BLaER1 (cell line): Measurements from ENCODE around the gene TANC2.

ENCODE experiments used
- H3K27ac ChIP-seq: shearing (Covaris generic); formaldehyde crosslinking; 2 replicates; pipeline ENCODE4 v1.8.1; 2022
- H3K27me3 ChIP-seq: shearing (Covaris generic); formaldehyde crosslinking; 2 replicates; pipeline ENCODE4 v1.8.1; 2022
- H3K36me3 ChIP-seq: shearing (Covaris generic); formaldehyde crosslinking; 2 replicates; pipeline ENCODE4 v1.8.1; 2022
- H3K4me1 ChIP-seq: shearing (Covaris generic); formaldehyde crosslinking; 2 replicates; pipeline ENCODE4 v1.8.1; 2022
- H3K4me2 ChIP-seq: shearing (Covaris generic); formaldehyde crosslinking; 2 replicates; pipeline ENCODE4 v1.8.1; 2022
- H3K4me3 ChIP-seq: shearing (Covaris generic); formaldehyde crosslinking; 2 replicates; pipeline ENCODE4 v1.8.1; 2022
- H3K9ac ChIP-seq: shearing (Covaris generic); formaldehyde crosslinking; 2 replicates; pipeline ENCODE4 v1.8.1; 2022
- H3K9me3 ChIP-seq: shearing (Covaris generic); formaldehyde crosslinking; 2 replicates; pipeline ENCODE4 v1.8.1; 2022
- H4K20me1 ChIP-seq: shearing (Covaris generic); formaldehyde crosslinking; 2 replicates; pipeline ENCODE4 v1.8.1; 2022
- Cebpa-rat ChIP-seq: shearing (Covaris generic); IDR thresholded peaks from 2 replicates; pipeline ENCODE4 v1.8.1; 2022

Gene TANC2

DNA sequence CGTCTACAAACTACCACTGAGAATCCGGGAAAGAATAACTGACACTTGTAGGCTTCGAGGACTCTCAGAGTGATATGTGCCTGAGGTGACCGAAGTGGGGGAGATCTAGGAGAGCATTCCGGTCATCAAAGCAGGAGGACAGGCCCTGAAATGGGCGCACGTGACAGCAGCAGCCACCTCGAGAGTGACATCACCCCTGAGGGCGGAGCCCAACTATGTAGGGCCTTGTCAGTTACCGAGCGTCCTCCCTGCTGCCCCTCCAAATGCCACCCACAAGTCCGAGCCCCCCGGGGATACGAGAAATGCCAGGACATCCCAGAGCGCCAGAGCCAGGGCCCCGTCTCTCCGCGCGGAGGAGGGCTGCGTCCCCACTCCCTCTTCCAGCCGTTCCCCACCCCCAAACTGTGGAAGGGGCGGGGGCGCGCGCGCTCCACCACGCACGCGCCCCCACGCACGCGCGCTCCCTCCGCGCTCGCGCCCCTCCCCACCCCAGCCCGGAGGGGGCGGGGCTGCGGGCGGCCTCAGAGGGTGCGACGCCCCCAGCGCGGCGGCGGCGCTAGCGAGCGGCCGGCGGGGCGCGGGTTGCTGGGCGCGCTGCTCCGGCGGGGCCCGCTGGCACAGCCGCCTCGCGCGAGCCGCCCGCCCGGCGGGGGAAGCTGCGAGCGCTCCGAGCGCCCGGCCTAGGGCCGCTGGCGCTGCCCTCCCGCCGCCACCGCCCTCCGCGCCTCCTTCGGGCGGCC is at the start of gene TANC2:
Gene TANC2, plus strand, starts transcription at position 550 of the 740 bp plus-strand sequence. CDS start 43,325 bp downstream, outside the sequence.
- peaks cover 15% of the 10 kb centered on the region; the same call in 1 of the 2 replicates for H4K20me1 ChIP-seq
- TF ChIP-seq Cebpa-rat, result no peak
- H3K4me1 ChIP-seq, result peaks cover 26% of the 10 kb centered on the region
- H3K9ac ChIP-seq, result peak within 1 kb of the TSS; percentile 87
- H3K36me3 ChIP-seq, result no peaks in the 10 kb centered on the region
- peak within 1 kb of the TSS; percentile 82 for H3K4me2 ChIP-seq
- no peaks in the 10 kb centered on the region for H3K27me3 ChIP-seq
- peak within 1 kb of the TSS; percentile 95 for H3K4me3 ChIP-seq
- H3K27ac ChIP-seq, result peak within 1 kb of the TSS; percentile 75
- H3K9me3 ChIP-seq, result no peaks in the 10 kb centered on the region

DNA sequence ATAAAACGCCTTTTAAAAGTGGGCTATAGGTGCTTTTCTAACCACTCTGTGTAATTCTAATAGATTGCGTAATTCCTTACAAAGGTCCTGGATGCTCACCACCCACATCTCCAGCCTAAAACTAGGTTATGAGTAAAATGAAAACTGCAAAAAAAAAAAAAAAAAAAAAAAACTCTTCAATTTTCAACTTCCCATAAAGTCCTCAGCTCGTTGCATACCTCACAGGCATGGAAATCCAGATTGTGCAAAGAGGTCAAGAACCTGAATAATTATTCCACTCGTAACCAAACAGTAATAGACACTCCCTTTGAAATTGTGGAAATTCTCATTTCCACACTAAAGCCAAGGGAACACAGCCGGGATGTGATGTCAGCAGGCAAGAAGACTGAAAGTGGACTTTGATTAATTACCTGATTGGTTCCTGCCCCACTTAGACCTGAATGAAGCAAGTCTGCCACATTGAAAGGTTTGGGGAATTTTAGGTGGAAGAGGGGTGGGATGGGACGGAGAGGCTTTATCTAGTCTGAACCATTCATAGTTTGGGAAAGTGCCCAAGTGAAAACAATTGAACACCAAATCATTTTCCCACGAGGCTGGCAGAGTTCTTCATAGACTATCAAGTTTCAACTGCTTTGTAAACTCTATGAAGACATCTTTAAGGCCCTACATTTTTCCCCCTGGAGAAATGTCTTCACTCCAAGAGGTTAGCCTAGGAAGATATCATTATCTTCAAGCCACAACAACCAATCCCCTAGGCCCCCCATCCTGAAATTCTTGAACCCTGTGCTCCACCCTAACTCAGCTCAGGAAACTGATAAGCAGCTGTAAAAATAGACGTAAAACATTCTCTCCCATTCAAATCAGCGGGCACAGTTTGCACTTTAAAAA is 49.1 kb upstream of the TANC2 start:
- no peaks in the 10 kb centered on the region for H4K20me1 ChIP-seq
- no peaks in the 10 kb centered on the region for H3K9me3 ChIP-seq
- H3K27ac ChIP-seq, result no peak overlapping the region
- H3K9ac ChIP-seq, result no peak overlapping the region
- peak; percentile 76; the same call in 1 of the 2 replicates for TF ChIP-seq Cebpa-rat
- H3K4me2 ChIP-seq, result no peak overlapping the region
- H3K4me3 ChIP-seq, result no peak overlapping the region
- no peaks in the 10 kb centered on the region for H3K27me3 ChIP-seq
- H3K36me3 ChIP-seq, result no peaks in the 10 kb centered on the region
- H3K4me1 ChIP-seq, result no peaks in the 10 kb centered on the region

DNA sequence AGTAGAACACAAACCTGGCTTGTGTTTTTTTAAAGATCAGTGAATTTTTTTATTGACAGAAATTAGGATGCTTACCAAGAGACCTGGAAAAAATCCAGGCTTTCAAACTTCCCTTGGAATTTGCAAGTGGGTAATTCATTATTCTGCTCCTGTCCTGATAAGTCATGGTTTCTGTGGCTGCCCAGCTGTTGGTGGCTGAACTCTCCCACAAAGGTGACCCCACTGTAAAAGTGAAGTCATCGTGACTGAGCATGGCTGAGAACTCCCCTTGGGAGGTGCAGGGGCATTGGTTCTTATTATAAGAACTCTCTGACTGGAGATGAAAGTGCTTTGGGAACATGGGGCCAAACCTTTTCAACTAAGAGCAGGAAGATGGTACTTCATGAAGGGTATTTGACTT is 46.6 kb upstream of the TANC2 start:
- no peaks in the 10 kb centered on the region for H3K4me1 ChIP-seq
- no peaks in the 10 kb centered on the region for H3K27me3 ChIP-seq
- no peak overlapping the region for H3K9ac ChIP-seq
- no peak for TF ChIP-seq Cebpa-rat
- H3K27ac ChIP-seq, result no peak overlapping the region
- H3K4me2 ChIP-seq, result no peak overlapping the region
- no peaks in the 10 kb centered on the region for H3K36me3 ChIP-seq
- no peak overlapping the region for H3K4me3 ChIP-seq
- no peaks in the 10 kb centered on the region for H3K9me3 ChIP-seq
- no peaks in the 10 kb centered on the region for H4K20me1 ChIP-seq

DNA sequence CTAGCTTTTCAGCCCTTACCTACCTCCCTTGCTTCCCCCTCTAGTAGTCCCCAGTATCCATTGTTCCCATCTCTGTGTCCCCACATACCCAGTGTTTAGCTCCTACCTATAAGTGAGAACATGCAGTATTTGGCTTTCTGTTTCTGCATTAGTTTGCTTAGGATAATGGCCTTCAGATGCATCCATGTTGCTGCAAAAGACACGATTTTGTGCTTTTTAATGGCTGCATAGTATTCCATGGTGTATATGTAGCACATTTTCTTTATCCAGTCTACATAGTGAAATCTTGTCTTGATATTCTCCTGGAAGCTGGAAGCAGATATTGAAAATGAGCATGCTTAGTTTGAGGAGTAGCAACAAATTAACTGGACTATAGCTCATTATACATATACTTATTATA is 45.7 kb upstream of the TANC2 start:
- no peak overlapping the region for H3K9ac ChIP-seq
- H3K27ac ChIP-seq, result no peak overlapping the region
- no peak for TF ChIP-seq Cebpa-rat
- H3K27me3 ChIP-seq, result no peaks in the 10 kb centered on the region
- no peaks in the 10 kb centered on the region for H3K36me3 ChIP-seq
- H3K4me3 ChIP-seq, result no peak overlapping the region
- no peaks in the 10 kb centered on the region for H4K20me1 ChIP-seq
- H3K4me2 ChIP-seq, result no peak overlapping the region
- H3K4me1 ChIP-seq, result no peaks in the 10 kb centered on the region
- H3K9me3 ChIP-seq, result no peaks in the 10 kb centered on the region

DNA sequence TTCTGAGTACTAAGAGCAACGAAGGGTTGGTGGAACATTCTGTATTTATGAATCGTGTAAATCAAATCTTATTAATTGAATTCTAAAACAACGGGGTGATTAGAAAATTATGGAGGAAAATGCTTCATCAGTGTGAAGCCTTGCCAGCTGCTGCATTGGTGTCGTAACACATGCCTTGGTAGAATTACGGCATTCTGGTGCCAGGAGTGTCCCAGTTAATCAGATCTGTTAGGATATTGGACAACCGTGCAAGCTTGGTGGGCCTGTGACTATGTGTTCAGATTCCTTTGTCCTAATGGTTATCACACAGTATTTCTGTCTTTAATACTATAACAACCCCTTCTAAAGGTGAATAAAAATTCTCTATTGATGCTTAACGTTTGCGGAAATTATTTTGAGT is 44.2 kb upstream of the TANC2 start:
- Histone ChIP-seq H3K27ac (no peak overlapping the region), H3K4me3 (no peak overlapping the region), H3K9ac (no peak overlapping the region), H3K4me1 (no peaks in the 10 kb centered on the region), H4K20me1 (no peaks in the 10 kb centered on the region), H3K9me3 (no peaks in the 10 kb centered on the region), H3K4me2 (no peak overlapping the region), H3K36me3 (no peaks in the 10 kb centered on the region), H3K27me3 (no peaks in the 10 kb centered on the region)
- TF ChIP-seq Cebpa-rat, result no peak

DNA sequence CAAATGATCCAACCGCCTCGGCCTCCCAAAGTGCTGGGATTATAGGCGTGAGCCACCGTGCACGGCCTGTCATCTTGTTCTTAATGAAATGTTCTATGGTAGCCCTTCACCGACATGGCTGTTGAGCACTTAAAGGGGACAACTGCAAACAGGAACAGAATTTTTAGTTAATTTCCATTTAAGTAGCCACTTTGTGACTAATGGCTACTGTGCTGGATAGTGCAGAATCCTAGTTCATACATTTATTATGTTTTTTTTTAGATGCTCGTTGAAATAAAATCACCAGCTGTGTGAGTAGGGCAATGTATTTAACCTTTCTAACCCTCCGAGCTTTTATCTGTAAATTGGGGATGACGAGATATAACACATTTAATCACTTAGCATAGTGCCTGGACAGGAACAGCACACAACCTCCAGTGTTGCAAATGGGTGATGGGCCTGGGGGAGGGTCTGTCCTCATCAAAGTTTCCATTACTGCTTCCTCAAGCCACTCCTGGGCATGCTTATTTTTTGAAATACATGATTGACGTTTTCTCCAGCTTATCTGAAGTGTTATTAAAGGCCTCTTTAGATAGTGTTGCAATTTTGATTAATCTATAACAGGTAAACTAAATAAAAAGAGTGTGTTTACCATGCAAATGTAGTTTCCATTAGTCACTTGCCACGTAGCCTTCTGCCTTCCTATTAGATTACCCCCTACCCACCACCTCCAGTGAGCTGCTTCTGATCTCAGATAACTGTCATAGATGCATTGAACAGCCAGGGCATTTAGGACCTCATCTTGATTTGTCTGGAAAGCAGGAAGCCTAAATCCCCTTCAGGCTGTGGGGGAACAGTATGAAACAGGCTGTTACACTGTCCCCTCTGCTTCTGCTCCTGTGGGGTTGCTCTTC is 42.5 kb upstream of the TANC2 start:
- Histone ChIP-seq H3K9ac (no peak overlapping the region), H3K4me1 (no peaks in the 10 kb centered on the region), H3K27me3 (no peaks in the 10 kb centered on the region), H3K9me3 (no peaks in the 10 kb centered on the region), H3K27ac (no peak overlapping the region), H3K4me2 (no peak overlapping the region), H3K4me3 (no peak overlapping the region), H3K36me3 (no peaks in the 10 kb centered on the region), H4K20me1 (no peaks in the 10 kb centered on the region)
- TF ChIP-seq Cebpa-rat, result no peak

DNA sequence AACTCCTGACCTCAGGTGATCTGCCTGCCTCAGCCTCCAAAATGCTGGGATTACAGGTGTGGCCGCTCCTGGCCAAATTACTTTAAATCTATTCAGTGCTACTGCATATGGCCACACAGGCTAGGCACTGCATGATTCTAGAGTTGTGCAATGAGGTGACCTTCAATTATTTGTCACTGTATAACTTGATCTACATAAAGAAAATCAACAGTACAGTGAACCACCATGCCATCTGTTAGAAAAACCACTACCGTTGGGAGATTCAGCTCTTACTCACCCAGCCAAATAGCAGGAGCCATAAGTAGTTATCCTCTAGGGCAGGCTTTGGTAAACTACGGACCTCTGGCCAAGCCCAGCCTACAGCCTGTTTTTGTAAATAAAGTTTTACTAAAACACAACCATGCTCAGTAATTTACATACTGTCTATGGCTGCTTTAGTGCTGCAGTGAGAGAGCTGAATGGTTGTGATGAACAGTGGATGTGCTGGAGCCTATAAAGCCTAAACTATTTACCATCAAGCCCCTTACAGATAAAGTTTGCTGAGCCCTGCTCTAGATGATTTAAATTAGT is 40.7 kb upstream of the TANC2 start:
- Histone ChIP-seq H4K20me1 (no peaks in the 10 kb centered on the region), H3K4me1 (no peaks in the 10 kb centered on the region), H3K9ac (no peak overlapping the region), H3K36me3 (no peaks in the 10 kb centered on the region), H3K27ac (no peak overlapping the region), H3K4me2 (no peak overlapping the region), H3K9me3 (no peaks in the 10 kb centered on the region), H3K27me3 (no peaks in the 10 kb centered on the region), H3K4me3 (no peak overlapping the region)
- TF ChIP-seq Cebpa-rat, result no peak

DNA sequence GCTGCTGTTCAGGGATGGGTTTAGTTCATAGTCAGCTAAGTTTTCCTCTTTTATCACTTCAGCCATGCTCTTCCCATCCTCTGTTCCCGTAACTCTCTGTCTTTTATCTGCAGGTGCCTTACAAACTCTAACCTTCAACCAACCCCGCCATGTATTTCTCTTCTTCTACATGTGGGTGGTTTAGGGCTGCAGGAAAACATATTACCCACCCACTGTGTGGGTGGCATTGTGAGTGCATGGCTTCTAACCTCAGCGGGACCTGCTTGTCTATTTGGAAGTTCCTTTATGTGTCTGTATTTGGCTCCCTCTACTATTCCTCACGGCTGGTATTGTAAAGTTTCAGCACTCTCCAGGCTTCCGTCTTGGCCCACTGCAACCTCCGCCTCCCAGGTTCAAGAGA is 39.0 kb upstream of the TANC2 start:
- Histone ChIP-seq H3K9me3 (no peaks in the 10 kb centered on the region), H3K36me3 (no peaks in the 10 kb centered on the region), H3K4me3 (no peak overlapping the region), H3K4me2 (no peak overlapping the region), H4K20me1 (no peaks in the 10 kb centered on the region), H3K4me1 (no peaks in the 10 kb centered on the region), H3K27ac (no peak overlapping the region), H3K9ac (no peak overlapping the region), H3K27me3 (no peaks in the 10 kb centered on the region)
- no peak for TF ChIP-seq Cebpa-rat

DNA sequence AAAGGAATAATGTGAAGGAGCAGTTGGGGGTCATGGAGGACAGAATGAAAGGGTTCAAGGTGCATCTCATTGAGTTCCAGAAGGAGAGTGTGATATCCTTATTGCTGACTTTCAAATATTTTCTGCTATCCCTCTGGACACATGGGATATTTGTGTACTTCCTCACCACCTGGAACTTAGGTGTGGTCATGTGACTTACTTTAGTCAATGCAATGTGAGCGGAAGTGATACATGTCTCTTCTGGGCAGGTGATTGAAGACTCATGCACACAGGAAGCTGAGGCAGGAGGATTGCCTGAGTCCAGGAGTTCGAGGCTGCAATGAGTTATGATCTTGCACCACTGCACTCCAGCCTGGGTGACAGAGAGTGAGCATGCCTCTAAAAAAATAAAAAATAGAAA is 36.7 kb upstream of the TANC2 start:
- Histone ChIP-seq H3K27me3 (no peaks in the 10 kb centered on the region), H3K9ac (no peak overlapping the region), H3K27ac (no peak overlapping the region), H3K36me3 (no peaks in the 10 kb centered on the region), H3K4me3 (no peak overlapping the region), H3K9me3 (no peaks in the 10 kb centered on the region), H4K20me1 (no peaks in the 10 kb centered on the region), H3K4me2 (no peak overlapping the region), H3K4me1 (no peaks in the 10 kb centered on the region)
- TF ChIP-seq Cebpa-rat, result no peak
